Measurements from ENCODE around the gene RGPD5.
"Not testable (repeated sequence)": the region's sequence is repeated elsewhere in the genome, so short reads cannot be mapped to it uniquely, and the experiment has no call there.

RGPD5 gene

DNA sequence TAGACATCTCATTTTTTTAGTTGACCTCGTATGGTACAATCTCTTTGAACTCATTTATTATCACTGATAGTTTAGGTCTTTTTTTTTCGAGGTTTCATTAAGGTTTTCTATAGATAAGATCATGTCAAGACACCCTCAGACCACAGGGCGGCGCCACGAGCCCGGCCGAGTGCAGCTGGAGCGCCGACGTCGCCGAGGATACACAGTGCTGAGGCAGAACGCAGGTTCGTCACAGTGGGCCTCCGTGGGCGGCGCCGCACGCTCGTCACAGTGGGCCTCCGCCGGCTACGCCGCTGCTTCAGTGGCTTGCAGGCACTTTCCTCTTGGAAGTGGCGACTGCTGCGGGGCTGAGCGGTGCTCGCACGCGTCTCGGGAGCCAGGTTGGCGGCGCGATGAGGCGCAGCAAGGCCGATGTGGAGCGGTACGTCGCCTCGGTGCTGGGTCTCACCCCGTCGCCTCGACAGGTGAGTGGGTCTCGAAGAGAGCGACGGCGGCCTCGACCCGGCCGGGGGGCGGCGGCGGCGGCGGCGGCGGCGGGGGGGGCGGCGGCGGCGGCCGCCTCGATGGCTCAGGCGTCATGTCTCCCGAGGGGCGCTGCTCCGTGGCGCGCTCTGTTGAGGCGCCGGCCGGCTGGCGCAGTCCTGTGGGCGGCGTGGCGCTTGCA is at the start of gene RGPD5:
RGPD5 (plus strand) TSS at position 232 of the 664 bp plus-strand sequence; CDS start at position 393, 161 bp downstream.
- DNase-seq = not testable (repeated sequence)

DNA sequence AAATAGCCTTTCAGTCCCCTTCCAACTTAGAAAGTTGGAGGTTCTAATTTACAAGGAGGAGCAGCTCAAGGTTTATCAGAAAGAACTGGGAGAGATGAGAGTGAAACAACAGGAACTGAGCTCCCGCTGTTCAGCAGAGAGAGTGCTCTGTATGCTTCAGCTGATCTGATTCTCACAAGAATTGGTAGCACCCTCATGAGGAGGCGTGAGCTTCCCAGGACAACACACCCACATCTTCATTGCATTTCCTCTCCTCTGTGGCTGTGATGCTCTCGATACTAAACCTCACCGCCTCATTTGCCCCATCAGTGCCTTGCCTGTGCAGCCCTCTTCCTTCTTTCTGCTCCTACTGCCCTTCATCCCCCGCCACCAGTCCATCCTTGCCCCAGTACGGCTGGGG is 42.5 kb upstream of the RGPD5 start:
- DNase-seq = not testable (repeated sequence)

DNA sequence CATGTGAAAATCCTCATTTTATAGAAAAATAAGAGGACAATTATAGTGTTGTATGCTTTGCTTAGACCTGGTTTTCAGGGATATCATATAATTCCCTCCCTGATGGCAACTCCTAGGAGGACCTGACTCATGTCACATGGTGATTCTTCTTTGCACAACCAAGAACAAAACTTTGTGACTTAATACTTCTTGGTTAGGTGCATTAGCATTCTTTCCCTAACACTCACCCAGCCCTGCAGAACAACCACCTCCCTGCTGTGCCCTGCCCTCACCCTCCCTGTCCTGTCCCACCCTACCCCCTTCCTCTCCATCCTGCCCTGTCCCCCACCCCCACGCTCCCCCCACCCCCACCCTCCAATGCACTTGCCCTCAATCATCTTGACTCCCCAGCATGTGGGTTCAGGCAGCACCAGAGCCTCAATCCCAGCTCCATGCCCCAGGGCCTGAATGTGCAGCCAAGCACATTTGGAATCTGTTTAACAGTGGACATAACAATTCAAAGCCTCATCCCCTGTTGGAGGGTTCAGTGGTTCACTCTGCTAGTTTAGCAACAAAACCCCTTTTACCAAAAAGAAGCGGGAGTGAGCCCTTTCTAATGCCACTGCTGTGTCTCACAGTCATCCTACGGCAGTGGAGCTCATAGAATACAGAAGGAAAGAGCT is 36.8 kb upstream of the RGPD5 start:
- not testable (repeated sequence) for DNase-seq

DNA sequence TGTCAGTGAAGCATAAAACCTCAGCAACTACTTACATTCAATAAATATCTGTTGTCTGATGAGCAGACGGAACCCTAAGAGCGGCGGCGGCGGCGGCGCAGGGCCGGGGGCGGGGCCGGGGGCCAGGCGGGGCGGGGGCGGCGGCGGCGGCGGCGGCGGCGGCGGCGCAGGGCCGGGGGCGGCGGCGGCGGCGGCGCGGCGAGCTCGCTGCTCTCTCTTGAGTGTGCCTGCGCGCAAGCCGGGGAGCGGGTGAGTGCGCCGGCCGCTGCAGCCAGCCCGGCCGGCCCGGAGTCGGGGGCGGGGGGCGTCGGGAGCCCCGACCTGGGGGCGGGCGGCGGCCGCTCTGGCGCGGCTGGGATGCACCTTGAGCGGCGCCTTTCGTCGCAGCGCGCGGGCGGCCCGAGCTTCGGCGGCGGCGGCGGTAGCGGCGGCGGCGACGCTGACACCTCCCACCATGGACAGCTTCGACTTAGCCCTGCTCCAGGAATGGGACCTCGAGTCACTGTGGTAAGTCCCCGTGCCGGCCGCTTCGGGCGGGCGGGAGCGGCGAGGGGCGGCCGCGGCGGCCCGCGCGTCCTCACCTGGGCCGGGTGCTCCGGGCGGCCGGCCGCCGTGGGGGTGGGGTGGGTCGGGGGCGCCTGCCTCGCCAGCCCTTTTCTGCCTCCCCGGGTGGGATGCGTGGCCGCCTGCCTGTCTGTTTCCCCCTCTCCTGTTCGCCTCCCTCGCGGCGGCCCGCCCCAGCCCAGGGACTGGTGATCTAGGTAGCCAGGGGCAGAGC is 33.7 kb upstream of the RGPD5 start:
- not testable (repeated sequence) for DNase-seq

DNA sequence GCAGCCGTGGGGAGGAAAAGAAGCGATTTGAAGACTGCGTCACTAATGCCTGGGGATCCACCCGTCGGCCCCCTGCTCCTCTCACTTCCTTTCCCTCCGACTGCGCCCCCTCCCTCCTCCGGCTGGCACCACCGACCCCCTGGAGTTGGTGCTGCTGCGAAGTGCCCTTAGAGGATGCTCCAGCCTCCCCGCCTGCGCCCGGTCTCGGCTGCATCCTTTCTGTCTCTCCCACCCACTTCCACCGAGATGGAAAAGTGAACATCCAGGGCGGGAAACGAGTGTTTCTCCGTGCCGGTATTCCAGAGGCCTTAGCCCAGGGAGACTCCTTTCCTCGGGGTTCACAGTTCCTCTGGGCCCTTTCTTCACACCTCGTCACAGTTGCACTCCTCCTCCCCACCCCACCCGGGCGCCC is 33.1 kb upstream of the RGPD5 start:
- DNase-seq = not testable (repeated sequence)

DNA sequence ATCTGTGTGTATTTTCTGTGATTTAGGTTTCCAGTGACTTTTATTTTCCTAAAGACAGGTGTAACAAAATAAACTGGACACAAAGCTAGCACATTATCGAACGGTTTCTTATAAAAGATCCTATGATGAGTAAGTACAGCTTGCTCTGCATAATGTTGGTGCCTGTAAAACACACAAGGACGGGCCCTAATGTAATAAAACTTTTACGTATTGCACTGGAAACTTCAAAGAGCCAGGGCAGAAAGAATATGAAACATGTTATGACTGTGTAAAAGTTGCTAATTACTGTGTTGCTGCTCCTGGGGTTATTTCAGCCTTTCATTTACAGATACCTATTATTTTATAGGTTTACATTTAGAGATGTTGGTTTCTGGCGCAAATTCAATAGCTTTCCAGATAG is 32.1 kb upstream of the RGPD5 start:
- not testable (repeated sequence) for DNase-seq

DNA sequence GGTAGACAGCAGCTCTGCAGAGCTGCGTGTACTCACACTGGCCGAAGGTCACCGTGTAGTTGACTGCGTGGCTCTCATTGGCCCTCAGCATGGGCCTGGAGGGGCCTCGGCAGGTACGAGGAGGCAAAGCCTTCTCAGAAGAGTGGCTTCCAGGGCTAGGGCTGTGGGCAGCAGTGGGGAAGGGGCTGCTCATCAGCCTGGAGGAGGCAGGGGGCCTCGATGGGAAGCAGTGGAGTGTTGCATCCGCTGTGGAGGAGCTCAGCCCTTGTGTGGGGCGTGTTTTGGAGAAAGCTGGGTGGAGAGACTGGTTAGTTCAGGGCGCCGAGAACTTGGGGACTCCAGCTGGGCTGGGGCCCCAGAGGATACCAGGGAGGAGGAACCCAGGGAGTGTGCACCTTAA is 28.0 kb upstream of the RGPD5 start:
- not testable (repeated sequence) for DNase-seq

DNA sequence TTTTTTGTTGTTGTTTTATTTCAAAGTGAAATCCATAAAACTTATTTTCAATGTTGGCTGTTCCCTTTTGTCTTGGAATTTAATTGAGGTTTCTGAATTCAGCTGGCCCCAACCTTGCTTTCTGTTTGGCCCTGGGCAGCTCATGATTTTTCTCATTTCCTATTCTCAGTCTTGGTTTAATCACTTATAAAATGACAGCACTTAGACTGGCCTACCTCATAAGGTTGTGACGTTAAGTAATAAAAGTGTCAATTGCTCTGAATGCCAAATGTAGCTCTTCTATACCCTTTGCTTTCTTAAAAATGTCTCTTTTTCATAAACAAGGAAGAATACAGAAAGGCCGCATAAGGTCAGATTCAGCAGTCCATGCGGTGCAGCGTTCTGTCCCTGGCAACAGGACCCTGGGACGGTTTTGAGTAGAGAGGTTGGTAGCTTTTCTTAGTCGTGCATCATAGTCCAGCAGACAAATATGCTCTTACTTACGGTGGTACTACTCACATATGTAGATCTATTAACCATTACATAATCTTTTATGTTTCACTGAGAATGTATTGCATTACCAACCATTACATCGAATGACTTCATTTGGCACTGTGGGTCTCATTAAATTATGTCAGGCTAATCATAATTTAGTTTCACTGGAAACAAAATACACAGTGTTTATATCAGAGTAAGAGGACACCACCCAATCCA is 27.1 kb upstream of the RGPD5 start:
- DNase-seq = not testable (repeated sequence)

DNA sequence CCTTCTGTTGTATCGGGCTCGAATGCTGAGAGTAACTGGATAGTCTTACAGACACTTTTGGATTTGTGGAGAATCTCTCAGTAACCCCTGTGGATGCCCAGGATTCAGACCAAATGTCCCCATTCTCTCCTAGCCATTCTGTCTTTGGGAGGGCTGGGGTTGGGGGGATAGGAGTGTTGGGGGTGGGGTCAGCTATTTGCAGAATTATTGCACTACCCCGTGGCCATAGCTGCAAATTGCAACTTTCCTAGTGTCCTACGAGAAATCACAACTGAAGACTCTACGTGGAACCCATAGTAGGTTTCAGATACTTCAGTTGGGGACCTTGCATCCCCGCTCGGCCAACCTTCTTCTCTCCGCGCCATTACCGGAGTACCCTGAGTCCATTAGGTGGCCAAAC is 25.2 kb upstream of the RGPD5 start:
- not testable (repeated sequence) for DNase-seq

DNA sequence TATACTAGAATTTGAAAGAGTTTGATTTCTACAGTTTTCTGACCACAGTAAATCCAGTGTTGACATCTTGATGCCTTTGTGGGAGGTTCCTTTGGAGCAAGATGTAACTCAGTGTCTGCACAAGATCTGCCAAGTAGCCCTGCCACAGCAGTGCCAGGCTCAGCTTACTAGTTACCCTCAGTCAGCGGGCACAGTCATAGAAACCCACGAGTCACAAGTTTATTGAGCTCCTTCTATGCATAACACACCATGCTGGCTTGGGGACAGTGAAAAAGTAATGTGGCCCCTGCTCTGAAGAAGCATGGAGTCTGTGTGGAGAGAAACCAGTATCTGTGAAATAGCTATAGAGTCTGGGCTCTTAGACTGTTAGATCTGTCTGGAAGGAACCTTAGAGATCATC is 15.0 kb upstream of the RGPD5 start:
- DNase-seq = not testable (repeated sequence)

DNA sequence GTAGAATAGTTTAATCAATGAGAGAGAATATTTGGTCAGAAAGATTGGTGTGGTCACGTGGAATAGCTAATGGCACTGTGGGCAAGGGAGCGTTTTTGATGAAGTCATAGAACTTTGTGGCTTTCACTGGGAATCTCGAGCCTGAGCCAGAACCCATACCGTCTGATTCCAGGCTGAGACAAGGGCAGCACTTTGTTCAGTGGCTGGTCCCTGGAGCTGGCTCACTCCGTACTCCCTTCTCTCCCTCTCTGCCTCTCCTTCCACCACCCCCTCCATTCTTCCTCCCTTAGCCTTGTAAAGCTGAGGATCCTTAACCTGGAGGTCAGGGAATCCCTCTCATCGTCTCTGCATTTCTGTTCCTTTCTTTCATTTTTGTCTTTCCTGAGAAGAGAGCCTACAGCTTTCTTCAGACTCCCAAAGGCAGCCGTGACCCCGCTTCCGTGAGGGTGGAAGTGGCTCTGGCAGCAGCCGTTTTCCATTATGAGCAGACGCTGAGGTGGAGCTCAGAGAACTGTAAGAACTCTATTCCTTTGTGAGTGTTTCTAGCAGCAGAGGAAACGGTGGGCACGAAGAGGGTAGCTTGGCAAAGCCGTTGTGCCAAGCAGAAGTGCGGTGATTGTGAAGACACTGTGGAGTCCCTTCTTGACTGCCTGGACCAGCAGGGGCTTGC is 12.8 kb upstream of the RGPD5 start:
- not testable (repeated sequence) for DNase-seq

DNA sequence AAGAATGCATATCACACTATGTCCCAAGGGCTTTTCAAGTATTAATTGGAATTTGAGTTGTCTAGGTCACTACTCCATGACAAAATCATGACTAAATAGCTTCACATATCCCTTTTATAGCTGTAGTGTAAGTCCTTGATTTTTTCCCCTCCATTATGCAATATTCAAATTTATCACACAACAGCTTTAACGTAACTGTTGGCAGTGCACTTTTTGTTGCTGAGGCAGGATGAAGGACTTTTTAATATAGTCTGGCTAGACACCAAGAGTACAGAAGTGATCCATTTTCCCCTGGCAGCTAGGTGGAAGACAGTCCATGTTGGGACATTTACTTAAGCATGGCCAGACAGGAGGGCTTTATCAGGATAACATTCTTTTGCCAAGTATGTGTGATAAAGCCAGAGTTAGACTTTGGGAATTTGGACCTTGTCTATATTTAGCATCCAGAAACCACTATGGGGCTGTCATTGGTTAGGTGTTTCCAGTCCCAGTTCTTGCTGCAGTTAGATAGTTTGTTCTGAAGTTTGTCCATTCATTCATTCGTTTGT is 11.6 kb upstream of the RGPD5 start:
- not testable (repeated sequence) for DNase-seq

DNA sequence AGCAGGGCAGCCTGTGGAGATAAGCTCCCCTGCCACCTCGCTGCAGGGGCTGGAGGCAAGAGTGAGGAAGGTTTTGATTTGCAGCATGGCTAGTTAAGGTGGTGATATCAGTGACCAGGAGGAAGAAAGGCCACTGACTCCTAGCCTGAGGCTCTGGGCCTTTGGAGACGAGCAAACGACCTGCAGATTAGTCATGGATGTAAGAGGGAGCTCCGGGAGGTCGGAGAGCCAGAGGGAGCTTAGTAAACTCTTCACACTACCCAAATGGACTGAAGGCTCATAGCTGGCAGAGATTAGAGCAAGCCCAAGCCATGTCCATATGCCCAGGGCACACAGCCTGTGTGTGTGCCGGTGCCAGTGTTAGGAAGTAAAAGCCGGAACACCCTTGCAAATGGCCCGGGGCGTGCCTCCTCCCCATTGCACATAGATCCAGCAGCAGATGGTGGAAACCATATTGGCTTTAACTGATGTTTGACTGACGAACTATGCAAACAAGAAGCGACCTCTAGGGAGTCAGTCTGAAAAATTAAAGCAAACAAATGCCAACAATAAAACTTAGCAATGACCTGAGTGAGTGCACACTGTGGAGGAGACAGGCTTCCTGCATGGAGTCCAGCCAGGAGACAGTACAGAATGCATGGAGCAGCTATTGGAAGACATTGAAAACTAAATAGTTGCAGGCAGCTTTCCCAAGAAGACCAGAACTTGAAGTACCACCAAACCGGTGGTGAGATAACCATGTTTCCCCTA is 2.4 kb upstream of the RGPD5 start:
- not testable (repeated sequence) for DNase-seq

DNA sequence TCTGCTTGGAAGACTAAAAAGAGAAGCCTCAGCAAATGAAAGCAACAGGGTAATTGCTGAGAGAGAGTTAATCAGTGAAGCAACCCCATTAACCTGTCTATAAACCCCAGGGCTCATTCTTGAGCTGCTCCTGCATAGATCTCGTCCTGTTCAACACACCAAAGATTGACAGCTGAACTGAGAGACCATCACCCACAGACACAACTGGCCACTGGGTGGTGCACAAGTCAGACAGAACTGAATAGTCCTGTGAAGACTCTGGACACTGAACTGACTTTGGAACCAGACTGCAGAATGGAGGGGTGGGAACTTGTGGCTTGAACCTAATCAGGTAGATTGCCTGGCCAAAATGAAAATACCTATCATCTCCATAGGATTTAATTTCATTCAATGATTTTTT is 1.4 kb upstream of the RGPD5 start:
- DNase-seq = not testable (repeated sequence)

DNA sequence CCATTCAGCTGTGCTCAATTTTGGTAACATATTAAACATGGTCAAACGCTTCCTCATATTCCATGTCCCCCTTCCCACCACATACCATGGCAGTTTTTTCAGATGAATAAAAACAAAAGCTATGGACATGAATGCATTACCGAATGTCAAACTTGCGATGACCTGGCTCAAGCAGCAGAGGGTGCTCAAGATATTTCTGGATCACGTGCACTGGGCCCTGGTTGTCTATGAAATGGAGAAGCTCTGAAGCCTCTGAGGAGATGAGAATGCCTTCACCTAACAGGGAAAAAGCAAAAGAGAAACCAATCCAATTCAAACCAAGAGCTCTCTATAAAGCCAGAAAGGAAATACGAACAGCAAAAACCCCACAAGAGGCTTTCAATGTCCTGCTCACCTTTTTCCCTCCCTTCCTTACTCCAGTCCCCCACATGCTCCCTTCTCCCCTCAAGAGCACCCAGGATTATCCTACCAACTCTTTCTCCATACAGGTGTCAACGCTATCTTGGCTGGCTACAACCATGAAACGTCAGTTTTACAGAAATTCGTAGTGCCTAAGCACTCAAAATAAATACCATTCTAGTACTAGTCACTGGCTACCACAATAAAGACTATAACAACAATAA is 77.1 kb downstream of the RGPD5 start:
- not testable (repeated sequence) for DNase-seq

DNA sequence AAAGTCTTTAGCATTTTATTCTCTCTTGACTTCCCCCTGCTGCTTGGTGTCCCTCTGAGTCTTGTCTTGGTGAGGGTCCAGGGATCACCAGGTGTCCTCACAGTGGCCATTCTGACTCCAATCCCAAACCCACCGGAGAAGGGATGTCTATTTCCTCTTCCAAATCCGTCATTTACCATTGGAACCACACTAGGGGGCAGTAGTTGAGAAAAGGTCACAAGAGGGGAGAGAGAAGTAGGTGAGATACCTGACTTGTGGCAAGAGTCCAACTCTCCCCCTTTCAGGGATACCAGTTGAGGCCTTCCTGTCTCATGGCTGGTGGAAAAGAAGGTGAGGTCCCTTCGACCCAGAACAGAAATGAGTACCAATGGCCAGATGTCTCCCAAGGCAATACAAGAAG is 82.5 kb downstream of the RGPD5 start:
- not testable (repeated sequence) for DNase-seq

DNA sequence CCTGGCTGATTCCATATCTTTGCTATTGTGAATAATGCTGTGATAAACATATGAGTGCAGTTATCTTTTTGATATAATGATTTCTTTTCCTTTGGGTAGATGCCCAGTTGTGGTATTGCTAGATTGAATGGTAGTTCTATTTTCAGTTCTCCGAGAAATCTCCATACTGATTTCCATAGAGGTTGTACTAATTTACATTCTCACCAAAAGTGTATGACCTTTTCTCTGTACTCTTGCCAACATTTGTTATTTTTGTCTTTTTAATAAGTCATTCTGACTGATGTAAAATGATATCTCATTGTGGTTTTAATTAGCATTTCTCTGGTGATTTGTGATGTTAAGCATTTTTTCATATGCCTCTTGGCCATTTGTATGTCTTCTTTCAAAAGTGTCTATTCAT is 88.0 kb downstream of the RGPD5 start:
- DNase-seq = not testable (repeated sequence)

DNA sequence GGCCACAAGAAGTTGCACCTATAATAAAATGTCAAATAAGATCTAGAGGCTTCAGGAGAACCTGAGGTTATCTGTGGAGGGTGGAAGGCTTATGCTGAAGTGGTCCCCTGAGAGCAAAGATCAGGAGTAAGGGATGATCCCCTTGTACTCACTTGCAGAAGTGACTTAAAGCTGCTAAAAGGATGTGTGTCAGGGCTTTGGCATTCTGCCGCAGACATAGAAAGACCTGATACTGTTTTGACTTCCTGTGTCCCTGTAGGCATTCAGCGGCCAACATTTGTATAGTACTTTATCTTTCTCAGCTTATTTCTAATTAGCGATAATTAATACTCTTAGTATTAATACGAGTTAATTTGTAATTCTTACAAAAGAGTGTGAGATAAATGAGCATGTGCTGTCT is 94.3 kb downstream of the RGPD5 start:
- DNase-seq = not testable (repeated sequence)

DNA sequence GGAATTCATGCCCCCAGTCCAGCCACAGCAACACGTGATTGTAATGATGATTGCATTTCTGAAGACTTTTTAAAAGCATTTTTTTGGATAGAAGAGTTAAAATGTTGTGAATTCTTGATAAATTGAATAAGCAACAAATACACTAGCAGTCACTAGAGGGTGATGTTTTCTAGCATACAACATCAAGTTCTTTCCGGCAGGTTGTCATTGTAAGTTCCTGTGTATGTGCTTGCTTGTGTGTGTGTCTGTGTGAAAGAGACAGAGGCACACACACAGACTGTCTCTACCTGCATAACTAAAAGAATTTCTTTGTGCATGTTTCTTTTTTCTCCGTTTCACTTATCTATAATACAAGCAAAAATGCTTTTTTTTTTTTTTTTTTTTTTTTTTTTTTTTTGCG is 95.8 kb downstream of the RGPD5 start:
- DNase-seq = not testable (repeated sequence)

DNA sequence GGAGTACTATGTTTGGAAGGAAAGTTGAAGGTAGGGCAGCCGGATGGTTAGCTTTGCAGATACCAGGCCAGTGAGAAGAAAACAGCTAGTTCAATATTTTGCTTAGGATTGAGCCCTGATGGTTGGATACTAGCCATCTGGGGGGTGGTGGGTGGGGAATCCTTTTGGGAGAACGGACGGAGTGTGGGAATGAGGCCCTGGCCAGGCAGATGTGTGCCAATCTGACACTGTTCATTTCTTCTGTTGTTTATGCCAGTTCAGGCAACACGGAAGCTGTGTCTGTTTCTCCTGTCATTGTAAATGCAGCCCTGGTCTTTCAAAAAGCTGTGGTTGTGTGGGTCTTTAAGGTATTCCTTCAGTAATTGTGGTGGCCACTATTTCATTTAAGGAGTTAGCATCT is 96.9 kb downstream of the RGPD5 start:
- DNase-seq = not testable (repeated sequence)

DNA sequence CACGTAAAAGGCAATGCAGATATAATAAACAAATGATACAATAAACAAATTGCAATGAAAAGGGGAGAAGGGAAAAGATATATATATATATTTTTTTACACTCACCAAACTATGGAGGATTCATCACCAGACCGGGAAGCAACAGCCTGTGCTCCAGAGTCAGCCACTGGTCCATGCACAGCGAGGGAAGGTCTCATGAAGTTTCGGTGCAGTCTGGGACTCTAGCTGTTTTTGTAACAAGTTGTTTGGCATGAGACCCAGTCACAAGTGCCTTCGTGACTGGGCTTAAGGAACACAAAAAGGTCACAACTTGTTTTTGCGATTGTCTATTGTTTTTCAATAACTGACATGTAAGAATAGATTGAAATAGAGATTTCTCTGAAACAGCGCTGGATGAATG is 99.6 kb downstream of the RGPD5 start:
- DNase-seq = not testable (repeated sequence)

Measured in NCI-H2227 treated with DMSO at 0.1 percent for 48 hours (cell line).